ENCODE data around the gene KLHL8. TPM values are rescaled to one million over a fixed set of nuclear protein-coding genes. Genes with fewer than 3 reads are reported as not detected.

Gene KLHL8
- total RNA-seq, 1 donor from 2014 or later, result 12.9 TPM

- H3K27me3 ChIP-seq (ENCODE audit: control insufficient read depth, insufficient read depth, low read length), result no peaks in the 10 kb centered on the region
- no peak for TF ChIP-seq CTCF (IDR thresholded peaks at IDR 0.05; ENCODE audit: insufficient read depth, low read length, severe bottlenecking)
- DNase-seq (ENCODE audit: low read depth) (peak; percentile 20), FAIRE-seq (no peak)
- no peak overlapping the region for H3K4me3 ChIP-seq (ENCODE audit: low read depth, low read length)
- no peaks in the 10 kb centered on the region for H3K36me3 ChIP-seq (ENCODE audit: control insufficient read depth, insufficient read depth, low read length)
Observed at GRCh38 chr4:87260477-87260876, 40.1 kb upstream of the KLHL8 start.

DNA sequence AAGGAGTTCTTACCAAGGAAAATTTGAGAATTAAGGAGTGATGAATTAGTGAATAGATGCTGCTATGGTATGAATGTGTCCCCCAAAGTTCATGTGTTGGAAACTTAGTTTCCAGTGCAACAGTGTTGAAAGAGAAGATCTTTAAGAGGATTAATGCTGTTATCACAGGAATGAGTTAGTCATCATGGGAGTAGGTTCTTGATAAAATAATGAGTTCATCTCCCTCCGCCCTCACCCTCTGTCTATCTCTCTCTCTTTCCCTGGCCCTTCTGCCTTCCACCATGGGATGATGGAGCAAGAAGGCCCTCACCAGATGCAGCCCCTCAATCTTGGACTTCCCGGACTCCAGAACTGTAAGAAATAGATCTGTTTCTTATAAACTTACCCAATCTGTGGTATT, 38.3 kb upstream of the KLHL8 start:
- FAIRE-seq (no peak), DNase-seq (ENCODE audit: low read depth) (peak; percentile 8)
- no peak overlapping the region for H3K4me3 ChIP-seq (ENCODE audit: low read depth, low read length)
- TF ChIP-seq CTCF (IDR thresholded peaks at IDR 0.05; ENCODE audit: insufficient read depth, low read length, severe bottlenecking), result no peak
- no peaks in the 10 kb centered on the region for H3K36me3 ChIP-seq (ENCODE audit: control insufficient read depth, insufficient read depth, low read length)
- no peaks in the 10 kb centered on the region for H3K27me3 ChIP-seq (ENCODE audit: control insufficient read depth, insufficient read depth, low read length)

DNA sequence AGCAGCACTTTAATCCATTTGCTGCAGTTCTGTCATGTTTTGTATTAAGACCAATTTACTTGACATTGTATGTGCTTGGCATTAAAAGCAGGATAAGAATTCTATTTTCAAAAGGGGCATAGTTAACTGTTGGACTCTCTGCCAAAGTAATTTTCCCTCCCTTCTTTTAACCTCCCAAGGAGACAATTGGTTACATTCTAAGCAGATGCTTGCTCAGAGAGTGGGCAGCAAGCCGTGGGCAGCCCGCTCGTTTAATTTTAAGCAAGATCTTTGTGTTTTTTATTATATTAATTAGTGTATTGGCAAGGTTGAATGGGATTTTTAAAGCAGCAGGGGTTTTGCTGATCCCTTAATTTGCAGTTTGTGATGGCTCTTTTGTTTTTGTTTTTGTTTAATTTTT, 37.1 kb upstream of the KLHL8 start:
- DNase-seq (ENCODE audit: low read depth), result no peak
- H3K36me3 ChIP-seq (ENCODE audit: control insufficient read depth, insufficient read depth, low read length), result no peaks in the 10 kb centered on the region
- FAIRE-seq, result no peak
- H3K4me3 ChIP-seq (ENCODE audit: low read depth, low read length), result no peak overlapping the region
- no peaks in the 10 kb centered on the region for H3K27me3 ChIP-seq (ENCODE audit: control insufficient read depth, insufficient read depth, low read length)
- TF ChIP-seq CTCF (IDR thresholded peaks at IDR 0.05; ENCODE audit: insufficient read depth, low read length, severe bottlenecking), result no peak

- Histone ChIP-seq H3K4me3 (ENCODE audit: low read depth, low read length) (no peak overlapping the region), H3K27me3 (ENCODE audit: control insufficient read depth, insufficient read depth, low read length) (no peaks in the 10 kb centered on the region), H3K36me3 (ENCODE audit: control insufficient read depth, insufficient read depth, low read length) (no peaks in the 10 kb centered on the region)
- no peak for TF ChIP-seq CTCF (IDR thresholded peaks at IDR 0.05; ENCODE audit: insufficient read depth, low read length, severe bottlenecking)
- DNase-seq (ENCODE audit: low read depth) (no peak), FAIRE-seq (no peak)
Observed at GRCh38 chr4:87255755-87256154, 35.3 kb upstream of the KLHL8 start.

DNA sequence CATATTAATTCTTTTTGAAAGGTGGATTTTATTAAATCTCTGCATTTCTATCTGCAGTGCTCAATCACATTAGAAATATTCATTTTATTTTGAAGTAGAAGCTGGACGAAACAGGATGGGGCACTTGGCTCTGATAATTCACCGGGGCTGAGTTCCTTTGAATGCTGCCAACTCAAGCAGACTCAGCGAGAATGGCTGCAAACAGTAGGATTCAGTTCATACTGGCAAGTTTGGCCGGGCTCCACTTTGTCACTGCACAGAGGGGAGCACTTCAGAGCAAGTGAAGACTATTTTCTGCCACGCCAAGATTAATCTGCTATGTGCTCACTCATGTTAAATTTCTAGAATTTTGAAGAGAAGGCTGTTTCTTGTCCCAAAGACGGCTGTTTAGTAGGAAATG, 30.7 kb upstream of the KLHL8 start:
- no peak for FAIRE-seq
- Histone ChIP-seq H3K36me3 (ENCODE audit: control insufficient read depth, insufficient read depth, low read length) (no peaks in the 10 kb centered on the region), H3K27me3 (ENCODE audit: control insufficient read depth, insufficient read depth, low read length) (no peaks in the 10 kb centered on the region), H3K4me3 (ENCODE audit: low read depth, low read length) (no peak overlapping the region)
- no peak for TF ChIP-seq CTCF (IDR thresholded peaks at IDR 0.05; ENCODE audit: insufficient read depth, low read length, severe bottlenecking)
- no peak for DNase-seq (ENCODE audit: low read depth)

- Histone ChIP-seq H3K27me3 (ENCODE audit: control insufficient read depth, insufficient read depth, low read length) (no peaks in the 10 kb centered on the region), H3K4me3 (ENCODE audit: low read depth, low read length) (no peak overlapping the region), H3K36me3 (ENCODE audit: control insufficient read depth, insufficient read depth, low read length) (no peaks in the 10 kb centered on the region)
- no peak for TF ChIP-seq CTCF (IDR thresholded peaks at IDR 0.05; ENCODE audit: insufficient read depth, low read length, severe bottlenecking)
- no peak for DNase-seq (ENCODE audit: low read depth)
- no peak for FAIRE-seq
Observed at GRCh38 chr4:87250294-87250693, 29.9 kb upstream of the KLHL8 start.

Data from bronchial epithelial cell (primary cell).